GM12878 (cell line): ENCODE results near the gene OTUB1.

Source experiments
- CTCF ChIP-seq, 3 experiments: IDR thresholded peaks in 2 of 3; conservative IDR thresholded peaks in 1 of 3; 2 replicates each; pipeline ENCODE4 v1.5.1; 2011; ENCODE audit warnings: low read depth in 3 of 3, low read length in 3 of 3, mild to moderate bottlenecking in 3 of 3, control low read depth in 2 of 3, moderate library complexity in 2 of 3, inconsistent platforms in 1 of 3, mixed read lengths in 1 of 3; ENCODE audit not compliant: control insufficient read depth in 2 of 3, insufficient read depth in 1 of 3; ENCODE audit errors: extremely low read depth in 1 of 3
- KDM1A ChIP-seq: fragments of 200-600 bp; sonication (generic); IDR thresholded peaks from 2 replicates; pipeline ENCODE4 v1.6.1; 2016; ENCODE audit warnings: borderline replicate concordance
- RFX5 ChIP-seq: IDR thresholded peaks from 2 replicates; pipeline ENCODE4 v1.6.1; 2011; ENCODE audit warnings: low read depth, low read length, improper control_type of control experiment
- TCF7 ChIP-seq: IDR thresholded peaks from 2 replicates; pipeline ENCODE4 v1.6.1; 2014; ENCODE audit warnings: antibody characterized with exemption, borderline replicate concordance

DNA sequence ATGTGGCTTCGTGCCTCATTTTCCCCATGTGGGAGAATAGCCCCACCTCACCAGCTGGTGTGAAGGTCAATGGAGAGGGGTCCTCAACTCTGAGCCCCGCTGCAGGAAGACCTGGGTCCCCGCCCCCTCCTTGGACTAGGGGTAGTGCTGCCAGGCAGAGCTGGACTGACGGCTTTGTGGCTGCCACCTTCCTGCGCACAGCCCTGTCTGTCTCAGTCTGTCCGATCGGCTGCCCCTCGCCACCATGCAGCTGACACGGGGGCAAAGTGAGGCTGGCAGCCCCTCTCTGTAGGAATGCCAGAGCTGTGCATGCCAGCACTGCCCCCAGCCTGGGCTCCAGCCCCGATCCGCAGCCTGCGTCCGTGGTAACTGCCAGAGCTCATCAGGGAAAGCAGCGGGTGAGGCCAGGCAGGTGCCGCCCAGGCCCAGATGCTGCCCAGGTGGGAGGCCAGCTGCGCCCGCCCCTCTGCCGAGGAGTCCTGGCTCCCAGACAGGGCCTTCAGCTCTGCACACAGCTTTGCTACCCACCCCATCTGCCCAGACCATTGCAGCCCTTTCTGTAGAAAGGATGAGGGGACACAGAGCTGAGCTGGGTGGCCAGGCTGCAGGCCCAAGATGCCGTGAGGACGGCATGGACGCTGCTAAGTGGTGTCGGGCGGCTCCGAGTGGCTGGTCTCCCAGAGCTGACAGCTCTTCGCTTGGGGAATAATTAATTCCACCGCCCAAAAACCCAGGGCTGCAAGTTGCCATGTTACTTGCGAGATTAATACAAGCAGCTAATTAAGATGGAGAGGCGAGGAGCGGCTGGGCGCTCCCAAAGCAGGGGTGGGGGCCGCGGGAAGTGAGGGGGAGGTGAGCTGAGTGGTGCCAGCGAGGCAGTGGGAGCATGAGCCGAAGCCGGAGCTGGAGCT is 30.0 kb downstream of the OTUB1 start:
- TF ChIP-seq RFX5 (no peak), CTCF (IDR thresholded peaks at IDR 0.05 in 2 of 3, conservative IDR thresholded peaks at IDR 0.05 in 1 of 3; ENCODE audit: control insufficient read depth in 2 of 3, extremely low read depth in 1 of 3, insufficient read depth in 1 of 3, low read depth in 3 of 3, low read length in 3 of 3) (no peak), TCF7 (no peak), KDM1A (no peak)
